MV-4-11 (cell line): ENCODE data around the gene CPSF4.

Source experiments
- DNase-seq: peaks from one replicate; lab custom pipeline; 2025; lab: John Stamatoyannopoulos, UW

The CPSF4 gene

DNA sequence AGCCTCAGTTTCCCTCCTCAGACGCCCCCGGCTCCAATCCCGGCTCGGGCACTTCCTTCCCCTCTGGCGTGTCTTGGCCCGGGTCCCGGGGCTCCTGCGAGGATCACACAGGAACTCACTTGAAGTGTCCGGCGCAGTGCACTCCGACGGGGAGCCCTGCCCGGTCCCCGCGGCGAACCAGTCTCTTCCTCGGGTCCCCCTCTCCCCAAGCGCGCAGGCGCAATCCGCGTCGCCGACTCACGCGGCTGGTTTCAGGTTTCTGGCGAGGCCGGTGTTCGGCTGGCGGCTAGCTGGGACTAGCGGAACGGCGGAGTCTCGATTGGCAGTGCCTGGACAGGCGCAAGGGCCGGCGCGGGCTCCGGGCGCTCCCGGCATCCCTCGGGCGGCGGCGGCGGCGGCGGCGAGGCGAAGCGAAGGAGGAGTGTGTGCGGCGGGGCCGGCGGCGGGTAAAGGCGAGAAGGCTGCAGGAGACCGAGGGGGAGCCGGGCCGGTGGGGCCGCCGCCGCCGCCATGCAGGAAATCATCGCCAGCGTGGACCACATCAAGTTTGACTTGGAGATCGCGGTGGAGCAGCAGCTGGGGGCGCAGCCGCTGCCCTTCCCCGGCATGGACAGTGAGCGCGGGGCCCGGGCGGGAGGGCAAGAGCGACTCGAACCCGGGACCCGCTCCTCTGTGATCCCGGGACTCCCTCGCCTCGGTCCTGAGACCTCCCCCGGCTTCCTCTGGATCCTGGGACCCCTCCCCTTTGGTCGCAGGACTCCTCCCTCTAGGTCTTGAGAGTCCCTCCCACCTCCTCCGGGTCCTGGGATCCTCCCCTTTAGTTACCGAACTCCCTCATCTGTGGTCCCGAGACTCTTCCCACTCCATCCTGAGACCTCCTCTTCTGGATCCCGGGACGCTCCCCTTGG, at the start of gene CPSF4, which contains the start of gene PTCD1:
CPSF4 (plus strand) TSS at position 371 of the 908 bp plus-strand sequence; CDS start at position 511, 140 bp downstream.
PTCD1 (minus strand) TSS at position 226 of the 908 bp plus-strand sequence. CDS start 3,556 bp downstream, outside the sequence.
- peak; percentile 88 for DNase-seq

DNA sequence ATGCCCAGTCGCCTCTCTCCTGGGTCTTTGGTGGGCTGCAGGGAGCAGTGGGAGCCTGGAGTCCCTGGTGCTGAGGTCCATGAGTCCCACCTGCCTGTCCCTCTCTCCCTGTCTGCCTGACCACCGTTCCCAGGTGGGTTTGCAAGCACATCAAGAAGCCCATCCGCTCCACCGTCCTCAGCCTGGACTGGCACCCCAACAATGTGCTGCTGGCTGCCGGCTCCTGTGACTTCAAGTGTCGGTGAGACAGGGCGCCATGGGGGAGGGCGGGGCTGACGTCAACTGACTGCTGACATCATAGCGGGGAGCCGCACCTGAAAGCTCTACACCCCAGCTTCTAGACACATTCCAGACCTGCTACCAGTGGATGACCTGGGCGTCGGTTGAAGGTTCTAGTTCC, 49.0 kb upstream of the CPSF4 start:
- DNase-seq: no peak

DNA sequence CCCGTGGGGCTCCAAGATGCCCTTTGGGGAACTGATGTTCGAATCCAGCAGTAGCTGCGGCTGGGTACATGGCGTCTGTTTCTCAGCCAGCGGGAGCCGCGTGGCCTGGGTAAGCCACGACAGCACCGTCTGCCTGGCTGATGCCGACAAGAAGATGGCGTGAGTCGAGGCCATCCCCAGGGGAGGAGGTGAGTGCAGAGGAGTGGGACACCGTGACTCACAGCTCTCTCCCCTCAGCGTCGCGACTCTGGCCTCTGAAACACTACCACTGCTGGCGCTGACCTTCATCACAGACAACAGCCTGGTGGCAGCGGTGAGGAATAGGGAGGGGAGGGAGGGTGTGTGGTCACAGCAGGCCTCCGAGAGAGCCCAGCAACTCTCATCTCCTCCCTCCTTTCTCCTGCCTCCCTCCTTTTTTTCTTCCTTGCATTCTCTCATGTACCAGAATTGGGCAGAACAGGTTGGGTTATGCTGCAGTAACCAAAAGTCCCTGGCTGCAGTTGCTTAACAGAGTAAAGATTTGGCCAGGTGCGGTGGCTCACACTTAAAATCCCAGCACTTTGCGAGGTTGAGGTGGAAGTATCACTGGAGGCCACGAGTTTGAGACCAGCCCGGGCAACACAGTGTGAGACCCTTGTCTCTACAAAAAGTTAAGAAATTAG, 47.7 kb upstream of the CPSF4 start:
- DNase-seq: peak; percentile 32

DNA sequence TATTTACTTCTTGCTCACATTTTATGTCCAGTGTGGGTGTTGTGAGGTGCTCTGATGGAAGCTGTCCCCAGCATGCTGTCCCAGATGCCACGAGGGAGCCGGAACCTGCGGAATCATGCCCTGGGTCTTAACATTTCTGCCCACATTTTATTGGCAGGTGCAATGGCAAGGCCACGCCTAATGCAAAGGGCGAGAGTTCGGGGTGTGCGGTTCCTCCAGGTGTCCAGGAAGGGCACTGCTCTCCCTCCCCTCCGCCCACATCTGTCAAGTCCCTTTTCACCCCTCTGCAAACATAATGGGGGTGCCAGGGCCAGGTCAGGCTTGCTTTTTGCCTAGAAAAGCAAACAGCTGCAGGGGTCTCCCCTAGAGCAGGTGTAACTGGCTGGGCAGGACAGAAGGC, 46.7 kb upstream of the CPSF4 start:
- no peak for DNase-seq

DNA sequence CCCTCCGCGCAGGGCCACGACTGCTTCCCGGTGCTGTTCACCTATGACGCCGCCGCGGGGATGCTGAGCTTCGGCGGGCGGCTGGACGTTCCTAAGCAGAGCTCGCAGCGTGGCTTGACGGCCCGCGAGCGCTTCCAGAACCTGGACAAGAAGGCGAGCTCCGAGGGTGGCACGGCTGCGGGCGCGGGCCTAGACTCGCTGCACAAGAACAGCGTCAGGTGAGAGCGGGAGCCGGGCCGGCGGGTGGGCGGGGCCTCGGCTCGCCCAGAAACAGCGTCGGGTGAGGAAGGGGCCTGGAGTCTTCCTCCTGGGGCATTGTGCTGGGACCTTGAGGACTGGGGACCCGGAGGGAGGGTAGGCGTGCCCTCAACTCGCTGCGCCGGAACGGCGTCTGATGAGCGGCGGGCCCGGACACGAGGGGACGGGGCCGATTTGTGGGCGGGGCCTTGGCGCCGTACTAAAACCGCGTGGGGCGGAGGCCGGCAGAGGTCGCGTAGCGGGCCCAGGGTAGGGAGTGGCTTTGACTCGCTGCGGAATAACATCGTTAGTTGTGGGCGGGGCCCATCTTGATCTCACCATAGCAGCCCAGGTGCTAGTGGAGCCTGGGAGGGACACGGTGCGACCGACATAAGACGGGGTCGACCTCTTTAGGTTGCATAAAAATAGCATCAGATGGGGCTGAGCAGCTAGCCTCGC, 45.9 kb upstream of the CPSF4 start:
- DNase-seq: no peak

DNA sequence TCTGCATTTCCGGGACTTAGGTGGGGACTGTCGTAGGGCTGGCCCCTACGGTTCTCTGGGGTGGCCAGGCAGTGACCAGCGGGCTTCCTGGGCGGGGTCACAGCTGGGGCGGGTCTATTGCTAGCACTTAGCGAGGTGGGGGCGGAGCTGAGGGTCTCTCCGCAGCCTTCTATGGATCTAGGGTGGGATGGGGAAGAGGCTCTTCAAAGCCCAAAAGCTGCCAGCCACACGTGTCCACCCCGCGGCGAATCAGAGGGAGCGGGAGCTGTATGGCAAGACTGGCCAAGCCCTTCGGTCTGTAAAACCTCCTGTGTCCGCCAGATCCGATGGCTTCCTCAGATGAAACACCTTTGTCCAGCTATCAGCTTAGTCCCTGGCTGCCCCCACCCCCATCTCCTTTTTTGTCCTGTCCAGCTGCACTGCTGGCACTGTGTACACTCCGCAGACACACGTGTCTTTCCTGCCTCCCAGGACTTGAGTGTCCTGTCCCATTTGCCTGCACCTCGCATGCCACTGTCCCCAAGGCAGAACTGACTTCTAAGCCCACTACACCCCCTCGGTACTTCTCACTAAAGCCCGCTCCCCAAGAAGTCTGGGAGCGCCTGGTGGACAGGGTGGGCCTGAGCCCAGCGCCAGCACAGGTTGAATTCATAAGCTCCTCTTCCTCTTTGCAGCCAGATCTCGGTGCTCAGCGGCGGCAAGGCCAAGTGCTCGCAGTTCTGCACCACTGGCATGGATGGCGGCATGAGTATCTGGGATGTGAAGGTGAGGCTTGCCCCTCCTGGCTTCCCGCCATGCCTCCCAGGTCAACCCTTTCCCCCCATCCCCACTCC, 45.2 kb upstream of the CPSF4 start:
- DNase-seq: no peak

DNA sequence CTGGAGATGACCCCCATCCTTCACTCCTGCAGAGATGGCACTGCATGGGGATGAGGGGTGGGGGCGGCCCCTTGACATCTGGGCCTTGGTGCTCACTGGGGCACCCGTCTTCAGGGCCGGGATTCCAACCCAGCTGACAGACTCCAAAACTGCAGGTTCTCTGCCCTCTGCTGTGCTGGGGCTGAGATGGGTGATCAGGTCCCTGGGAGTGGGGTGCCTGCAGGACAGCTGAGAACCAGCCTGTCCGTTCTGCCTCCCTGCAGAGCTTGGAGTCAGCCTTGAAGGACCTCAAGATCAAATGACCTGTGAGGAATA, 44.6 kb upstream of the CPSF4 start:
- DNase-seq: no peak

DNA sequence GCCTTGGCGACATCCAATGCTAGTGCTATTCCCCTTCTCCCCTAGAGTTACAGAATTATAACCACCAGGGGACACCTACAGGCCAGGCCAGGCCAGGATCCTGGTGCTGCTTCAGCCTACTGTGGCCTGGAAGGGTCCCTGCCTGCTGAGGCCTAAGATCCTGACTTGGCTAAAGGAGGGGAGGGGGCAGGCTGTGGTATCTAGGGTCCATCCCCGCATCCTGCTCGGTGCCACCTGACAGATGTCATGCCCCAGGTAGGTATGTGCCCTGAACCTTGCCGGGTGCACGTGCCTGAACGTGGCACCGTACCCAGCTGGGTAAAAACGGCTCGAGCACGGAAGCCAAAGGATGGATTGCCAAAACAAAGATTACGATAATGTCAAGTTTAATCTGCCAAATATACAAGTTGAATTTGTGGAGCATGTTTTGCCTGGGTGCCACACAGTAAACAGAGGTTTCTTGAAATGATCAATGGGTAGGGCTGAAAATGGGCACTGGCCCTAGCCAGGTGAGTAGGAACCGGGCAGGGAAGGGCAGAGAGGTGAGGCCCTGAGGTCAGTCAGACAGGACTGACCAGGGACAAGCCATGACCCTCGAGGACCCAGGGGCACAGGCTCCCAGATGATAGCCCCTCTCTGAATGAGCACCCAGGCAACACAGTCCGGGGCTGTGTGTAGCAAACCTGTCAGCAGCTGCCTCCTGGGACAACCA, 43.0 kb upstream of the CPSF4 start:
- DNase-seq: no peak

DNA sequence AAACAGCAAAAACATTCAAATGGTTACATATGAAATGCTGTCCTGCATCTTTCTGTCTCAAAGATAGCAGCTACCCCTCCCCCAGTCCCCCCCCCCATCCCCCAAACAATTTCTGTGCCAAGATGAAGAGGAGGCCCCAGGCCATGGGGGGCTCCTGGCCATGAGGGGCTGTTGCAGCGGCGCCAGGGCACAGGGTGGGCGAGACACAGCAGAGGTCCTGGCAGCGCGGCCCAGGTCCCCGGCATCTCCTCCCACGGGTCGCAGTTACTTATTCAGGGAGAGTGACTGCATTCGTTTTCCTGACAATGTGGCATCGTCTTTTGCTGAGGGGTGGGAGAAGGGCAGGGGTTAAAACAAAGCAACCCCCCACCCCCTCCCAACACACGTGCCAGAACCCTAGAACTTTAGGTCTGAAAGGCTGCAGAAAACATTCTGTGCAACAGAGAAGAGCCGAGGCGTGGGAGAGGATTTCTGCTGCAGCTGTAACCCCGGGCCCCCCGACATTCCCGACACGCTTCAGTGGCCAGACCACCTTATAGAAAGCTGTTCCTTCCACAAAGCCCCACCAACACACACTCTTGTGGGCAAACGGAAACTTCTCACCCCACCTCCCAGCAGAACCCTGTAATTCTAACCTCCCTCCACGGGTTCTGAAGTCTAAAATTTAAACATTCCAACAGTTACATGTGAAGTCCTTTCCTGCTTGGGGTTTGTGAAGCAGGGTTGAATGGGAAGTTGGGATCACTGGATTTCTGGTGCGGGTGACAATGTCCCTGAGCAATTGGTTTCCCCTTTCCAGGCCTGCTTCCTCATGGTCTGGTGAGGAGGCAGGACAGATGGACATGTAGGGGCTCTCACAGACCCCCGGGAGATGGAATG, 42.1 kb upstream of the CPSF4 start:
- no peak for DNase-seq

DNA sequence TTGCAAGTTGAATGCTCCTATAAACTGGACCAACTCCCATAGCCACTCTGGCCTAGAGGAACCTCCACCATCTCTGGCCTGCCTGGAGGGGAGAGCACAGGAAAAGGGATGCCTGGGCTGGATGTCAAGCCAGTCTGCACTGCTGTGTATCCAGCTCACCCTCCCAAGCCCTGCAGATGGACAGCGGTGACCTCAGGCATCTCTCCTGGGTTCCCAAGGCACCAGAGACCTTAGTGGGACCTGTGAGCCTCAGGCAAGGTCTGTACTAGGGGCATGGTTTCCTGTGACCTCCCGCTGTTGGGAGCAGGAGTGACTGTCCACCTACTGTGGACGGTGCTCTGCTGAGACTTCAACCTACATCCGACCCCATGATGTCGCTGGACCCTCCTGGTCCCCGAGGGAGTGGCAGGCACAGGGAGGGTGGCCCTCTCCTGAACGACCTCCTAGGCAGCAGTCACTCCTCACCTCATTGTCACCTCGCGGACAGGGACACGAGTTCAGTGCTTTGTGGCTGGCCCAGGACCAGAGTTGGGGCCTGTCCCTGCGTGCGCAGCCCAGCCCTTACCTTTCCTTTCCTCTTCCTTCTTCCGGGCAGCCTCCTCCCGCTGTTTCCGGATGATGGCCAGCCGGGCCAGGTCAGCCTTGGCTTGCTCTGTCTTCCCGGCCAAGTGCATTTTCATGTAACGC, 41.3 kb upstream of the CPSF4 start:
- DNase-seq: no peak

DNA sequence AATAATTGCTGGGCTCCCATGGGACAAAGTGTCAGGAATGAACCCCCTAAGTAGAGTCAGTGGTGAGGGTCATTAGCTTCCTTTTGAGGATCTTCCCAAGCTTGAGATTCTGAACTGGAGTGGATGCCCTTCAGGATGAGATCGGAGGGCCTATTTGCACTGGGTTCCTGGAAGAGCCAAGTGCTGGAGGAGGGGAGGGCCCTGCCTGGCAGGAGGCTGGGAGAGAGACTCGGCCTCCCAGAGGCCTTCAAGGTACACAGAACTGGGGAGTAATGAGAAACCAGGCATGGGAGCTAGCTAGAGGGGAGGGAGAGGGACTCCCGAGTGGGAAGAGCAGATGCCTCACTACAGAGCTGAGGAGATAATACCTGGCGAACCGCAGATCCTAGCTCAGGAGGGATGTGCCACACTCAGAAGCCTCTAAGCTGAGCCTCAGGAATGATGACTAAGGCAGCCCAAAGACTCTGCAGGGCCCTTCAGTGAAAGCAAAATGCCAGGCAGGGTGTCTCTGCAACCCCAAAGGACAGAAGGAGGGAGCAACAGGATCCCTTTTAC, 39.8 kb upstream of the CPSF4 start:
- no peak for DNase-seq

DNA sequence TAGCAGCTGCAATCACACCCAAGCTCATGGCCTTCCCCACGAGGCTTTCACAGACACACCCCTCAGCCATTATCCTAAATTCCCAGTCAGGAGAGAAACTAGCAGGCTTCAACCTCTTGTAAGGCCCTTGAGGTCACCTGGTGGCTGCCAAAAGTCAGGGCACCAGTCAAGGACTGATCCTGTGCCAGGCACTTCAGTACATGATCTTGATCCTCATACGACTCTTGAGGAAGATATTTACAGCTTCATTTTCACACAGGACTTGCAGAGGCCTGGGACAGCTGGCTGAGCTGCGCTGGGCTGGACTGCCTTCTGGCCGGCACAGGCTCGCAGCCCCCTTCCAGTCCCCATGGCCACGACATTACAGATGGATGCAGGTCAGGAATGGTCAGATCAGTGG, 39.1 kb upstream of the CPSF4 start:
- DNase-seq: no peak

DNA sequence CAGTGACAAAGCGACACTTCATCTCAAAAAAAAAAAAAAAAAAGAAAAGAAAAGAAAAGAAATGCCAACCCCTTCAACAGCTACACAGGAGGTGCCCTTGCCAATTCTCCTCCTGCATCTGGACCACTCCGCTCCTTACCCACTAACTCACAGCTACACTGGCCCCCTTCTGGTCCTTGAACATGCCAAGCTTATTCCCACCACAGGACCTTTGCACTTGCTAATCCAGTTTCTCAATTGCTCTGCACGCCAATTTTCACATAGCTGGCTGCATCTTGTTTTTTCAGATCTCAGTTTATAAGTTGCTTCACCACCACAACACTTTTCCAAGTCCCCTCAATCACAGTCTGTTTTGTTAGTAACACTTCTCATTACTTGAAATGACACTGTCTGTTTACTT, 35.9 kb upstream of the CPSF4 start:
- no peak for DNase-seq

DNA sequence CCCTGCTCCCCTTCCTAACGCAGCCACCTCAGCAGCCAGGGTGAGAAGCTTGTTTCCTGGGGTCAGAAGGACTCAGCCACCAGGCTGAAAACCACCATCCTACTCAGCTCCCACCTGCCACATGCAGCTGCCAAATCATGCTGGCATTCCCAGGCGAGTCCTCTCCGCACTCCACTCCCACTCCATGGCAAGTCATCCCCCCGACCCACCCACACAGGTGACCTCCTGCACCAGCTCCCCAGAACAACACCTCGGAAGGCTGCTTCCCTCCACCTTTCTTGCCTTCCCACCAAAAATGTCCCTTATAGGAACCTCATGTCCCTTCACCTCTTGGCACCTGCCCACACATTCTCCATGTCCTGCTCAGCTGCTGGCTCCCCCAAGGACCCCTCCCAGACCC, 35.0 kb upstream of the CPSF4 start:
- DNase-seq: no peak

DNA sequence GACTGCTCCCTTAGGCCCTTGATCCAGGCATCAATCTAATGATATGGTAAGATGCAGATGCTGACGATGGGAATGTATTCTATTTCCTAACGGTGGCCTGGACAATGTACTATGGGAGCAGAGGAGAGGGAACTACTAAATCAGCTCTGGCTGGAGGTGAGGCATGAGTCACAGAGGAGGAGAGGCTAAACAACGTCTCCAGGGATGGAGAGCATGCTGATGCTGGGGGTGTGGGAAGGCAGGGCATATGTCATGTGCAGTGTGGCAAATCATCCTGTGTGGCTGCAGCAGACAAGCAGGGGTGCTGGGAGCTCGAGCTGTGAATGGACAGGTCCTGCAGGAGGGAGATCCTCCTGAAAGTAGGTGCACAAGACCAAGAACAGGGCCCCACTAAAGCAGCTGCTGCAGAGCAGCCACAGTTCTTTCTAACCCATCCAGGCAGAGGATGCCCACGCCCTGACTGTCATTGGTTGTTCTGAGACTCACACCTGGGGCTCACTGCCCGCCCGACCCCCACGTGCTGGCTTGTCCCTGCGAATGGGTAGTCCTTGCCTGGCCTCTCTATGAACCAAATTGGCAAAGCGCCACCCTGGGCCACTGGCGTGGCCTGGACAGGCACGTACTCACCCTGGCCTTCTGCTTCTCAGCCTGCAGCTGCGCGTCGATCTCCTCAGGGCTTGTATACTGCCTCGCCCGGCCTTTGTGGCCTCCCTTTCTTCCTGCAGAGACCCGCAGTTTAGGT, 34.3 kb upstream of the CPSF4 start:
- no peak for DNase-seq

DNA sequence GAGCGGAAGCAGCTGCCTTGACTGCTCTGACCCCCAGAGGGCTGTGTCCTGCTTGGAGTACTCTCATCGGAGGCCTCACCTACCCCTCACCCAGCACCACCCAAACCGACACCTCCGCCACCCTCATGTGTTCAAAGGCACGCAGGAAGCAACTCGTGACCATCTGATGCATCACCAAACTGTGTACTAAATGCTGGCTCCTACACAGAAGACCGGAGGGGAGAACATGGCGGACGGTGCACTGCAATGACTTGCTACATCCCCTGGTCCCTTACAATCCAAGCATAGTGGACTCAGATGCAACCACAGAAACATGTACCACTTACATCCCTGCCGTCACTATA, 33.8 kb upstream of the CPSF4 start:
- DNase-seq: no peak

DNA sequence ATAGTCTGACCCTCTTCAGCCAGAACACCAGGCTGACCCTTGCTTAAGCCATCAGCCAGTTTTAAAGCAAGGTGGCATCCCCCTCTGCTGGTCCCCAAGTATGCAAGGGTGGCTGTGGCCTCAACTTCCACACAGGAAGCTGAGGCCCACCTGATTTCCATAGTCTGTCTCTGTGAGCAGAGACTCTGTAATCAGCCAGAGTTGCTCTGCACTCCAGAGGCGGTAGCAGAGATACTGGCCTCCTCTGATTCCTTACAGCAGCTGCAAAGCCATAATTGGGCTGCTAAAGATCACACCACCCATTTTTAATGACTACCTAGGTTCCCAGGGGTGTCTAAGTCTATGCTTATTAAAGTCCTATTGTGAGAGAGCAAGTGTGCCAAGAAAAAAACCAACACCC, 32.2 kb upstream of the CPSF4 start:
- DNase-seq: no peak

DNA sequence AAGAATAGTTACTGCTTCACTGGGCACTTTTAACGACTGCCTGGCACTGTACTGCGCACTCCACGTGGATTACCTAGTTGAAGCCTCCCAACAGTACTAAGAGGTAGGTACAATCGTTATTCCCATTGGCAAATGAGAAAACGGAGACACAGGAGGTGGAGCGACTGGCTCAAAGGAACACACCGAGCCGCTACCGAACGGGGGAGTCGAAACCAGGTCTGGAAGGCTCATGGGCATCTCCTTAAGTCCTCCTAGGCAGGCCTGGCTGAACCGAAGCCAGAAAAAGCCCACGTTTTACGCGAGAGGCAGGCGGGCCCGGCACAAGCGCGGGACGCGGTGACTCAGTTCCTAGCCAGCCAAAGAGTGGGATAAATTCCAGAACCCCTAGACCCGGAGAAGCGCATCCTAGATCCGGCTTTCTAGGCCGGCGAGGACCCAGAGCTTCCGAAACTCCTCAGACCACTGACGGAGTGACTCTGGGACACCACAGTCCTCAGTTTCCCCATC, 30.8 kb upstream of the CPSF4 start:
- DNase-seq: no peak
